Sigmoid colon (tissue), 7 donors: ENCODE measurements around the gene SH2D6. TPM values are rescaled to one million over a fixed set of nuclear protein-coding genes. Genes with fewer than 3 reads are reported as not detected.

Source experiments
- DNase-seq: peaks from one replicate; pipeline ENCODE4 v3.0.0-alpha.2; 2019
- H3K27ac ChIP-seq, 4 donors: fragments of 200-600 bp; sonication (generic); one replicate each; pipeline ENCODE4 v1.5.1; 2016 to 2019; ENCODE audit warnings: mild to moderate bottlenecking in 1 of 4
- H3K27me3 ChIP-seq, 3 donors: fragments of 200-600 bp; sonication (generic); one replicate each; pipeline ENCODE4 v1.5.1; 2019; ENCODE audit warnings: mild to moderate bottlenecking in 1 of 3
- H3K36me3 ChIP-seq, 4 donors: fragments of 200-600 bp; sonication (generic); one replicate each; pipeline ENCODE4 v1.5.1; 2016 to 2019
- H3K4me1 ChIP-seq, 4 donors: fragments of 200-600 bp; sonication (generic); one replicate each; pipeline ENCODE4 v1.5.1; 2017 to 2019
- H3K4me3 ChIP-seq, 4 donors: fragments of 200-600 bp; sonication (generic); one replicate each; pipeline ENCODE4 v1.5.1; 2017 to 2019; ENCODE audit warnings: mild to moderate bottlenecking in 2 of 4, moderate library complexity in 1 of 4
- H3K9me3 ChIP-seq, 4 donors: fragments of 200-600 bp in 3 of 4; sonication (generic) in 3 of 4; one replicate each; pipeline versions ENCODE4 v1.5.1 to v1.6.1; 2013 to 2019
- CTCF ChIP-seq, 4 experiments: fragments of 450-650 bp in 3 of 4; fragments of 200-600 bp in 1 of 4; IDR thresholded peaks; one replicate each; pipeline ENCODE4 v1.5.1; 2016 to 2019; ENCODE audit warnings: antibody characterized with exemption in 4 of 4, mild to moderate bottlenecking in 3 of 4, moderate library complexity in 2 of 4
- EP300 ChIP-seq, 4 donors: sonication (generic); formaldehyde crosslinking; IDR thresholded peaks; one replicate each; pipeline ENCODE4 v1.6.1; 2017; ENCODE audit warnings: antibody characterized with exemption in 4 of 4
- POLR2A ChIP-seq, 2 donors: fragments of 450-650 bp; IDR thresholded peaks; one replicate each; pipeline ENCODE4 v1.6.1; 2016; ENCODE audit warnings: antibody characterized with exemption in 2 of 2, mild to moderate bottlenecking in 2 of 2, moderate library complexity in 2 of 2
- POLR2AphosphoS5 ChIP-seq, 4 donors: sonication (generic); formaldehyde crosslinking; IDR thresholded peaks; one replicate each; pipeline ENCODE4 v1.6.1; 2017; ENCODE audit warnings: antibody characterized with exemption in 4 of 4
- WGBS, 2 donors: extraction: QIAGEN DNeasy Blood & Tissue Kit; methylation state at CpG; one replicate each; pipeline ENCODE4 v1.1.7; 2013; 5-methylcytosine and 5-hydroxymethylcytosine counted together
- intact Hi-C: fragments of 100-400 bp; cut with DNase I; formaldehyde crosslinking; loops from one replicate; pipeline ENCODE4 v1.15.1; 2023
- polyA plus RNA-seq, 3 donors: library from polyadenylated mRNA; stranded (reverse); fragments of 200-250 nt; gene quantifications; one replicate each; pipeline ENCODE4 v1.2.3, GENCODE V29; 2013
- total RNA-seq, 4 donors: library from RNA; depleted of rRNA; stranded (reverse); fragments of >200 nt; gene quantifications; one replicate each; pipeline ENCODE4 v1.1.0, GENCODE V29; 2016
- donor health status: healthy with polysubstance abuse.
- donor health status: Bipolar disorder and iron deficiency.
- donor health status: healthy.

SH2D6 gene
- total and polyA plus RNA-seq, 7 donors, result 2.8 to 14.6 (median 11.4) TPM; not detected in 4

GRCh38 chr2:85423525-85423924, 5.0 kb downstream of the SH2D6 start:
- no peak for DNase-seq
- 68 to 89% methylated on average over 5 of the region's 5 CpGs for WGBS, 2 donors
- intact Hi-C loops, result no loop called here
- Histone ChIP-seq H3K4me3 (no peak overlapping the region), H3K9me3 (no peaks in the 10 kb centered on the region), H3K27ac (no peak overlapping the region), H3K4me1 (peaks cover 0 to 26% (median 24%) of the 10 kb centered on the region in 4 donors), H3K36me3 (no peaks in the 10 kb centered on the region), H3K27me3 (no peaks in the 10 kb centered on the region)
- TF ChIP-seq POLR2AphosphoS5 (IDR thresholded peaks at IDR 0.05) (no peak), POLR2A (IDR thresholded peaks at IDR 0.05) (no peak), CTCF (IDR thresholded peaks at IDR 0.05) (no peak), EP300 (IDR thresholded peaks at IDR 0.05) (no peak)

- Histone ChIP-seq H3K4me1 (peaks cover 0 to 10% (median 8%) of the 10 kb centered on the region in 4 donors), H3K9me3 (no peaks in the 10 kb centered on the region), H3K4me3 (no peak overlapping the region), H3K27me3 (no peaks in the 10 kb centered on the region), H3K27ac (no peak overlapping the region), H3K36me3 (no peaks in the 10 kb centered on the region)
- no peak for TF ChIP-seq CTCF (IDR thresholded peaks at IDR 0.05)
- no peak for TF ChIP-seq POLR2A (IDR thresholded peaks at IDR 0.05)
- no peak for TF ChIP-seq POLR2AphosphoS5 (IDR thresholded peaks at IDR 0.05)
- no peak for TF ChIP-seq EP300 (IDR thresholded peaks at IDR 0.05)
- intact Hi-C loops, result no loop called here
- 94% methylated on average over 3 of the region's 3 CpGs for whole genome bisulfite sequencing, 2 donors
- no peak for DNase-seq
These were observed 7.1 kb downstream of the SH2D6 start for GRCh38 chr2:85425588-85425987.

GRCh38 chr2:85427300-85427835, 8.9 kb downstream of the SH2D6 start:
- no peak overlapping the region for H3K4me3 ChIP-seq
- no peak for DNase-seq
- H3K27ac ChIP-seq, result no peak overlapping the region
- 28 to 63% methylated on average over 3 of the region's 3 CpGs for WGBS, 2 donors
- no peaks in the 10 kb centered on the region for H3K36me3 ChIP-seq
- no peaks in the 10 kb centered on the region for H3K27me3 ChIP-seq
- H3K9me3 ChIP-seq, result no peaks in the 10 kb centered on the region
- H3K4me1 ChIP-seq, result no peaks in the 10 kb centered on the region
- TF ChIP-seq POLR2A (IDR thresholded peaks at IDR 0.05), result no peak
- no peak for TF ChIP-seq POLR2AphosphoS5 (IDR thresholded peaks at IDR 0.05)
- no peak for TF ChIP-seq CTCF (IDR thresholded peaks at IDR 0.05)
- no peak for TF ChIP-seq EP300 (IDR thresholded peaks at IDR 0.05)
- intact Hi-C loops, result no loop called here

- Histone ChIP-seq H3K27me3 (no peaks in the 10 kb centered on the region), H3K4me1 (peaks cover 0 to 8% (median 6%) of the 10 kb centered on the region in 4 donors), H3K36me3 (no peaks in the 10 kb centered on the region), H3K4me3 (no peak overlapping the region), H3K27ac (no peak overlapping the region), H3K9me3 (no peaks in the 10 kb centered on the region)
- 49 to 61% methylated on average over 7 of the region's 7 CpGs for WGBS, 2 donors
- no peak for DNase-seq
- TF ChIP-seq POLR2A (IDR thresholded peaks at IDR 0.05) (no peak), POLR2AphosphoS5 (IDR thresholded peaks at IDR 0.05) (no peak), CTCF (IDR thresholded peaks at IDR 0.05) (no peak), EP300 (IDR thresholded peaks at IDR 0.05) (no peak)
- intact Hi-C loops, result no loop called here
These were observed 9.9 kb downstream of the SH2D6 start for GRCh38 chr2:85428343-85428881.
